PC-9 (cell line): ENCODE data around the gene NEUROG1. TPM values are rescaled to one million over a fixed set of nuclear protein-coding genes. Genes with fewer than 3 reads are reported as not detected.

Experiments used
- BruUV-seq: library from RNA; stranded (reverse); fragments of 400-500 nt; replicated peaks from 2 replicates; lab custom pipeline; 2021; lab: Mats Ljungman, UMichigan
- CTCF ChIA-PET: fragments of 300-600 bp; sonication (Branson Sonifier 250); formaldehyde crosslinking; loops from one replicate; lab custom pipeline; 2022; ENCODE audit warnings: antibody characterized with exemption; lab: Charles Lee
- POLR2A ChIA-PET: fragments of 300-600 bp; sonication (Branson Sonifier 250); formaldehyde crosslinking; loops from one replicate; lab custom pipeline; 2022; ENCODE audit warnings: antibody characterized with exemption; ENCODE audit not compliant: unreplicated experiment; lab: Charles Lee
- DNase-seq, 2 experiments: peaks; one replicate each; pipeline versions ENCODE4 v3.0.0 to v3.0.0-alpha.2; 2015 to 2022; ENCODE audit warnings: mixed read lengths in 1 of 2
- H2AFZ ChIP-seq: fragments of 200-600 bp; sonication (generic); 2 replicates; pipeline ENCODE4 v1.8.1; 2017; ENCODE audit warnings: antibody characterized with exemption
- H3F3A ChIP-seq: fragments of 200-600 bp; sonication (generic); 2 replicates; pipeline ENCODE4 v1.8.1; 2017; ENCODE audit warnings: antibody characterized with exemption, mild to moderate bottlenecking, low read depth; ENCODE audit not compliant: insufficient read depth
- H3K27ac ChIP-seq: fragments of 200-600 bp; sonication (generic); 2 replicates; pipeline ENCODE4 v1.6.1; 2016; ENCODE audit warnings: mixed run types
- H3K27me3 ChIP-seq: fragments of 200-600 bp; sonication (generic); 2 replicates; pipeline ENCODE4 v1.6.1; 2016; ENCODE audit warnings: low read depth, mixed run types; ENCODE audit not compliant: insufficient read depth
- H3K36me3 ChIP-seq: fragments of 200-600 bp; sonication (generic); 2 replicates; pipeline ENCODE4 v1.6.1; 2016; ENCODE audit warnings: low read depth, mixed run types
- H3K4me1 ChIP-seq: fragments of 200-600 bp; sonication (generic); replicated peaks from 2 replicates; pipeline ENCODE4 v1.6.1; 2016; ENCODE audit warnings: mixed run types; ENCODE audit not compliant: insufficient read depth
- H3K4me2 ChIP-seq: fragments of 200-600 bp; sonication (generic); 2 replicates; pipeline ENCODE4 v1.6.1; 2017; ENCODE audit warnings: mixed run types
- H3K4me3 ChIP-seq: fragments of 200-600 bp; sonication (generic); 2 replicates; pipeline ENCODE4 v1.6.1; 2016; ENCODE audit warnings: mixed run types
- H3K79me2 ChIP-seq: fragments of 200-600 bp; sonication (generic); 2 replicates; pipeline ENCODE4 v1.6.1; 2017; ENCODE audit warnings: low read depth, mixed run types
- H3K9me2 ChIP-seq: fragments of 200-600 bp; sonication (generic); 2 replicates; pipeline ENCODE4 v1.8.1; 2017; ENCODE audit warnings: mild to moderate bottlenecking; ENCODE audit not compliant: insufficient read depth
- H3K9me3 ChIP-seq: fragments of 200-600 bp; sonication (generic); 2 replicates; pipeline ENCODE4 v1.8.1; 2016; ENCODE audit warnings: low read depth; ENCODE audit not compliant: insufficient read depth
- H4K20me1 ChIP-seq: fragments of 200-600 bp; sonication (generic); 2 replicates; pipeline ENCODE4 v1.8.1; 2017; ENCODE audit not compliant: insufficient read depth
- CTCF ChIP-seq: fragments of 200-600 bp; sonication (generic); conservative IDR thresholded peaks from 2 replicates; pipeline ENCODE4 v1.6.1; 2017; ENCODE audit warnings: mixed run types, antibody characterized with exemption, mild to moderate bottlenecking, moderate library complexity
- EZH2 ChIP-seq: fragments of 200-600 bp; sonication (generic); IDR thresholded peaks from 2 replicates; pipeline ENCODE4 v1.8.0; 2017; ENCODE audit warnings: antibody characterized with exemption, low read depth
- intact Hi-C: fragments of 100-400 bp; cut with micrococcal nuclease; formaldehyde crosslinking; loops from one replicate; pipeline ENCODE4 v1.10.0; 2022; ENCODE audit not compliant: unreplicated experiment
- total RNA-seq: library from RNA; stranded (reverse); gene quantifications from 2 replicates; pipeline ENCODE4 v1.2.3, GENCODE V29; 2021

Gene NEUROG1
- total RNA-seq, 1 experiment from 2014 or later, result not detected

- intact Hi-C loops, result no loop called here
- no peak overlapping the region for H2AFZ ChIP-seq
- no peaks in the 10 kb centered on the region for H3F3A ChIP-seq
- no peaks in the 10 kb centered on the region for H3K9me3 ChIP-seq
- peaks cover 47% of the 10 kb centered on the region for H3K27me3 ChIP-seq
- no peaks in the 10 kb centered on the region for H3K36me3 ChIP-seq
- DNase-seq, result no peak
- H3K4me1 ChIP-seq, result no peaks in the 10 kb centered on the region
- CTCF ChIA-PET, result no interaction called here
- H3K27ac ChIP-seq, result no peak overlapping the region
- H4K20me1 ChIP-seq, result no peaks in the 10 kb centered on the region
- no peak overlapping the region for H3K4me3 ChIP-seq
- no peaks in the 10 kb centered on the region for H3K9me2 ChIP-seq
- no peak for TF ChIP-seq EZH2
- no peak for TF ChIP-seq CTCF
- BruUV-seq, result no TSS peak
- H3K79me2 ChIP-seq, result no peaks in the 10 kb centered on the region
- POLR2A ChIA-PET, result no interaction called here
- no peak overlapping the region for H3K4me2 ChIP-seq
Measured at GRCh38 chr5:135486131-135487036, 49.4 kb downstream of the NEUROG1 start.

- CTCF ChIA-PET, result no interaction called here
- no peak overlapping the region for H3K27ac ChIP-seq
- H3K9me2 ChIP-seq, result no peaks in the 10 kb centered on the region
- no peak for DNase-seq
- no peaks in the 10 kb centered on the region for H3F3A ChIP-seq
- no peaks in the 10 kb centered on the region for H3K36me3 ChIP-seq
- no TSS peak for BruUV-seq
- H3K9me3 ChIP-seq, result no peaks in the 10 kb centered on the region
- no peak overlapping the region for H2AFZ ChIP-seq
- intact Hi-C loops, result no loop called here
- H3K79me2 ChIP-seq, result no peaks in the 10 kb centered on the region
- TF ChIP-seq EZH2 (no peak), CTCF (no peak)
- POLR2A ChIA-PET, result no interaction called here
- no peak overlapping the region for H3K4me2 ChIP-seq
- H3K4me3 ChIP-seq, result no peak overlapping the region
- peaks cover 58% of the 10 kb centered on the region for H3K27me3 ChIP-seq
- no peaks in the 10 kb centered on the region for H4K20me1 ChIP-seq
- no peaks in the 10 kb centered on the region for H3K4me1 ChIP-seq
Measured at GRCh38 chr5:135484674-135485086, 51.1 kb downstream of the NEUROG1 start.

Other genes starting within 250 kb of the NEUROG1 start
- 223 and 294 TPM in 2 replicates for gene MACROH2A1, start 136.7 kb downstream of the NEUROG1 start, total RNA-seq
- gene DCANP1, start 88.6 kb downstream of the NEUROG1 start, total RNA-seq, result not detected in 2 replicates
- not detected in 2 replicates for gene TIFAB, start 83.6 kb downstream of the NEUROG1 start, total RNA-seq
- not detected in 2 replicates for gene CXCL14, start 43.0 kb upstream of the NEUROG1 start, total RNA-seq